HepG2 (cell line): ENCODE data around the gene ANKHD1. TPM values are rescaled to one million over a fixed set of nuclear protein-coding genes. Genes with fewer than 3 reads are reported as not detected.

Experiments used
- ATAC-seq: fragments of 200-7000 bp; cut with Tn5 transposase; 3 replicates; pipeline ENCODE4 v1.9.1; 2020; ENCODE audit warnings: mild to moderate bottlenecking, moderate library complexity
- BruUV-seq: library from RNA; stranded (reverse); fragments of 400-500 nt; replicated peaks from 2 replicates; lab custom pipeline; 2021; lab: Mats Ljungman, UMichigan
- CTCF ChIA-PET: fragments of 300-600 bp; formaldehyde crosslinking; extraction: SDS; loops from one replicate; lab custom pipeline; 2021; ENCODE audit warnings: low total read pairs, inconsistent platforms, low intra/inter-chr PET ratio; lab: Yijun Ruan, JAX
- POLR2A ChIA-PET: fragments of 350-600 bp; sonication (Branson Sonifier 250); formaldehyde crosslinking; loops from one replicate; lab custom pipeline; 2020; ENCODE audit warnings: antibody characterized with exemption, inconsistent platforms; lab: Yijun Ruan, JAX
- DNase-seq: peaks from one replicate; pipeline ENCODE4 v3.0.0-alpha.2; 2015; ENCODE audit warnings: low spot score
- FAIRE-seq: peaks from 3 replicates; lab custom pipeline; 2011; peaks lifted over from hg19 to GRCh38; lab: Jason Lieb, UNC
- H2AFZ ChIP-seq: one replicate; pipeline ENCODE4 v1.6.1; 2011; ENCODE audit warnings: low read length, inconsistent platforms
- H3K27ac ChIP-seq: fragments of 300-600 bp; 3 replicates; pipeline ENCODE4 v1.8.0; 2011; ENCODE audit warnings: mixed run types, mild to moderate bottlenecking, mixed read lengths, low read length, inconsistent platforms; ENCODE audit not compliant: insufficient read depth; ENCODE audit errors: extremely low read length
- H3K27me3 ChIP-seq, 2 experiments: fragments of 200-600 bp in 1 of 2; 2 replicates in 1 of 2; 3 replicates in 1 of 2; pipeline versions ENCODE4 v1.6.0 to v1.8.0; 2011; ENCODE audit warnings: low read length in 2 of 2, mild to moderate bottlenecking in 2 of 2, moderate library complexity in 2 of 2, inconsistent platforms in 1 of 2; ENCODE audit not compliant: insufficient read depth in 2 of 2, control insufficient read depth in 1 of 2
- H3K36me3 ChIP-seq, 2 experiments: fragments of 200-600 bp in 1 of 2; replicated peaks in 1 of 2; 2 replicates in 1 of 2; 3 replicates in 1 of 2; pipeline versions ENCODE4 v1.5.1 to v1.8.0; 2011; ENCODE audit warnings: low read length in 2 of 2, inconsistent platforms in 1 of 2; ENCODE audit not compliant: insufficient read depth in 2 of 2, control insufficient read depth in 1 of 2
- H3K4me1 ChIP-seq: 2 replicates; pipeline ENCODE4 v1.5.1; 2012; ENCODE audit warnings: low read length, inconsistent platforms; ENCODE audit not compliant: insufficient read depth
- H3K4me2 ChIP-seq: 2 replicates; pipeline ENCODE4 v1.6.0; 2011; ENCODE audit warnings: low read depth, low read length, inconsistent platforms
- H3K4me3 ChIP-seq, 3 experiments: fragments of 200-600 bp in 1 of 3; sonication (generic), shearing (Covaris generic) in 1 of 3; replicated peaks in 1 of 3; 2 replicates each; pipeline ENCODE4 v1.5.1; 2011 to 2016; ENCODE audit warnings: low read length in 3 of 3, inconsistent platforms in 2 of 3, low read depth in 2 of 3, mild to moderate bottlenecking in 2 of 3, control low read depth in 1 of 3, mixed read lengths in 1 of 3; ENCODE audit not compliant: insufficient read depth in 1 of 3
- H3K79me2 ChIP-seq: one replicate; pipeline ENCODE4 v1.6.1; 2011; ENCODE audit warnings: low read length, inconsistent platforms; ENCODE audit not compliant: insufficient read depth
- H3K9ac ChIP-seq: 2 replicates; pipeline ENCODE4 v1.6.0; 2011; ENCODE audit warnings: mild to moderate bottlenecking, low read depth, low read length, inconsistent platforms; ENCODE audit not compliant: insufficient read depth
- H3K9me3 ChIP-seq: 2 replicates; pipeline ENCODE4 v1.5.1; 2012; ENCODE audit warnings: mild to moderate bottlenecking, low read length
- H4K20me1 ChIP-seq: 2 replicates; pipeline ENCODE4 v1.6.0; 2011; ENCODE audit warnings: inconsistent platforms, mild to moderate bottlenecking, low read length, moderate library complexity; ENCODE audit not compliant: insufficient read depth
- HNRNPL ChIP-seq: fragments of 200-400 bp; formaldehyde crosslinking; IDR thresholded peaks from 2 replicates; pipeline ENCODE4 v1.6.1; 2017; ENCODE audit warnings: mild to moderate bottlenecking, low read depth, low read length
- MIXL1 ChIP-seq: IDR thresholded peaks from 2 replicates; pipeline ENCODE4 v1.6.1; 2016
- NCOA2 ChIP-seq: sonication (generic); formaldehyde crosslinking; IDR thresholded peaks from 2 replicates; pipeline ENCODE4 v1.8.0; 2022; ENCODE audit warnings: inconsistent platforms
- POLR2G ChIP-seq: fragments of 200-400 bp; formaldehyde crosslinking; IDR thresholded peaks from 2 replicates; pipeline ENCODE4 v1.6.1; 2018; ENCODE audit warnings: mild to moderate bottlenecking, low read depth, low read length, moderate library complexity
- RXRA ChIP-seq: sonication (generic); formaldehyde crosslinking; IDR thresholded peaks from 2 replicates; pipeline ENCODE4 v1.5.1; 2020; ENCODE audit warnings: missing genetic modification reagents
- SATB2 ChIP-seq: sonication (generic); formaldehyde crosslinking; IDR thresholded peaks from 2 replicates; pipeline ENCODE4 v1.5.0; 2020; ENCODE audit warnings: missing genetic modification reagents
- SMYD3 ChIP-seq: sonication (generic); formaldehyde crosslinking; IDR thresholded peaks from 2 replicates; pipeline ENCODE4 v1.8.1; 2023; ENCODE audit warnings: mild to moderate bottlenecking, missing genetic modification reagents
- TEAD3 ChIP-seq: optimal IDR thresholded peaks from 2 replicates; pipeline ENCODE3; 2016; ENCODE audit warnings: borderline replicate concordance
- ZNF124 ChIP-seq: sonication (generic); formaldehyde crosslinking; IDR thresholded peaks from 2 replicates; pipeline ENCODE4 v1.4.0; 2020; ENCODE audit warnings: missing genetic modification reagents
- ZNF737 ChIP-seq: sonication (generic); formaldehyde crosslinking; IDR thresholded peaks from 2 replicates; pipeline ENCODE4 v1.5.0; 2020; ENCODE audit warnings: missing genetic modification reagents, mild to moderate bottlenecking, borderline replicate concordance
- WGBS: methylation state at CpG from one replicate; pipeline ENCODE4 v1.1.6; 2017; ENCODE audit warnings: low lambda C conversion rate; 5-methylcytosine and 5-hydroxymethylcytosine counted together
- in situ Hi-C: cut with HindIII; loops from 2 replicates; pipeline ENCODE4 v1.10.0; 2017; ENCODE audit warnings: low pct_unique_long_range_greater_than_20kb; ENCODE audit not compliant: extremely low pct_ligation_motif_present
- intact Hi-C: fragments of 100-400 bp; cut with micrococcal nuclease; formaldehyde crosslinking; loops from one replicate; pipeline ENCODE4 v1.10.0; 2022; ENCODE audit not compliant: unreplicated experiment
- polyA plus RNA-seq, 8 experiments: library from polyadenylated mRNA; depleted of rRNA in 3 of 8; stranded (reverse) in 7 of 8; unstranded in 1 of 8; fragments of >200 nt; fragmentation: Illumina TruSeq in 4 of 8; extraction: Trizol in 4 of 8; gene quantifications; 2 replicates each; pipeline versions ENCODE4 v1.2.1 to v1.2.3, GENCODE V29; 2011 to 2016; ENCODE audit warnings: low read depth in 4 of 8, missing spikeins in 1 of 8, mixed read lengths in 1 of 8; ENCODE audit not compliant: insufficient read depth in 1 of 8
- total RNA-seq, 5 experiments: library from RNA; depleted of rRNA; stranded (reverse); fragments of >200 nt; fragmentation: Illumina TruSeq; extraction: Trizol; gene quantifications; 2 replicates each; pipeline ENCODE4 v1.2.3, GENCODE V29; 2016; ENCODE audit warnings: low read depth in 1 of 5
- TF ChIP-seq, protein P1 (sequence below): sonication (generic); formaldehyde crosslinking; IDR thresholded peaks from 2 replicates; pipeline ENCODE4 v1.4.0; 2020; ENCODE audit warnings: missing genetic modification reagents, borderline replicate concordance
- TF ChIP-seq, protein P2 (sequence below), 2 experiments: sonication (generic) in 1 of 2; formaldehyde crosslinking in 1 of 2; IDR thresholded peaks; 2 replicates each; pipeline versions ENCODE4 v1.4.0 to v1.6.1; 2018 to 2020; ENCODE audit warnings: missing genetic modification reagents in 2 of 2, borderline replicate concordance in 1 of 2, low read depth in 1 of 2, mild to moderate bottlenecking in 1 of 2, missing biosample characterization in 1 of 2
- TF ChIP-seq, protein P3 (sequence below): sonication (generic); formaldehyde crosslinking; IDR thresholded peaks from 2 replicates; pipeline ENCODE4 v1.4.0; 2020; ENCODE audit warnings: mild to moderate bottlenecking, missing genetic modification reagents
- TF ChIP-seq, protein P4 (sequence below): sonication (generic); formaldehyde crosslinking; IDR thresholded peaks from 2 replicates; pipeline ENCODE4 v1.5.0; 2020; ENCODE audit warnings: missing genetic modification reagents, mild to moderate bottlenecking, borderline replicate concordance

Gene ANKHD1
- total and polyA plus RNA-seq, 2 of the 13 experiments (the other 11 are each of a cell fraction or from before 2014, with no cell fraction given): 69.9 to 82.0 TPM

DNA sequence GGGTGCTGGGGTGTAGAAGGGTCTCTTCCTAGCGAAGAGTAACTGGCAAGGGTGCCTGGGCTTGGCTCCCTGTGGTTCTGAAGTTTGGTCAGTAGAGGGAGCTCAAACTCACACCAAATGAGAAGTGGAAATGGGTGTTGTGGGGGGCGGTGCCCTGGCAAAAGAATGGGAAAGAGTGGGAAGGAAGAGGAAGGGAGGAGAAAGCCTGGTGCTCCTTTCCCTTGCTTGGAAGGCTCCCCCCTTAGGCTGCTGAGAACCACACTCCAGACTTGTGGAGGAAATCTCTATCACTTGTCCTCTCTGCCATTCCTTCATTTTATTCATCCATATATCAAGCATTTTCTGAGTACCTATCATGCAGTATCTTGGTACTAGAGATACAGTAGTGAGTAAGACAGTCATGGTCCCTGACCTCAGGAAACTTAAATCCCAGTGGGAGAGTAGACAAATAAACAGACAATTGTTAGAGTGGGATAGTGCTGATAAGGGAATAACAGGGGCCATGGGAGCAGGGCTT lies 28.6 kb upstream of the ANKHD1 start (continued):
- TF ChIP-seq TEAD3 (CRISPR knock-in tag) (peak; percentile 35), SATB2 (CRISPR knock-in tag) (no peak)
- TF ChIP-seq, protein P1, sequence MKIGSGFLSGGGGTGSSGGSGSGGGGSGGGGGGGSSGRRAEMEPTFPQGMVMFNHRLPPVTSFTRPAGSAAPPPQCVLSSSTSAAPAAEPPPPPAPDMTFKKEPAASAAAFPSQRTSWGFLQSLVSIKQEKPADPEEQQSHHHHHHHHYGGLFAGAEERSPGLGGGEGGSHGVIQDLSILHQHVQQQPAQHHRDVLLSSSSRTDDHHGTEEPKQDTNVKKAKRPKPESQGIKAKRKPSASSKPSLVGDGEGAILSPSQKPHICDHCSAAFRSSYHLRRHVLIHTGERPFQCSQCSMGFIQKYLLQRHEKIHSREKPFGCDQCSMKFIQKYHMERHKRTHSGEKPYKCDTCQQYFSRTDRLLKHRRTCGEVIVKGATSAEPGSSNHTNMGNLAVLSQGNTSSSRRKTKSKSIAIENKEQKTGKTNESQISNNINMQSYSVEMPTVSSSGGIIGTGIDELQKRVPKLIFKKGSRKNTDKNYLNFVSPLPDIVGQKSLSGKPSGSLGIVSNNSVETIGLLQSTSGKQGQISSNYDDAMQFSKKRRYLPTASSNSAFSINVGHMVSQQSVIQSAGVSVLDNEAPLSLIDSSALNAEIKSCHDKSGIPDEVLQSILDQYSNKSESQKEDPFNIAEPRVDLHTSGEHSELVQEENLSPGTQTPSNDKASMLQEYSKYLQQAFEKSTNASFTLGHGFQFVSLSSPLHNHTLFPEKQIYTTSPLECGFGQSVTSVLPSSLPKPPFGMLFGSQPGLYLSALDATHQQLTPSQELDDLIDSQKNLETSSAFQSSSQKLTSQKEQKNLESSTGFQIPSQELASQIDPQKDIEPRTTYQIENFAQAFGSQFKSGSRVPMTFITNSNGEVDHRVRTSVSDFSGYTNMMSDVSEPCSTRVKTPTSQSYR (CRISPR knock-in tag): peak; percentile 42; the same call in 1 of the 2 replicates
- TF ChIP-seq, protein P2, sequence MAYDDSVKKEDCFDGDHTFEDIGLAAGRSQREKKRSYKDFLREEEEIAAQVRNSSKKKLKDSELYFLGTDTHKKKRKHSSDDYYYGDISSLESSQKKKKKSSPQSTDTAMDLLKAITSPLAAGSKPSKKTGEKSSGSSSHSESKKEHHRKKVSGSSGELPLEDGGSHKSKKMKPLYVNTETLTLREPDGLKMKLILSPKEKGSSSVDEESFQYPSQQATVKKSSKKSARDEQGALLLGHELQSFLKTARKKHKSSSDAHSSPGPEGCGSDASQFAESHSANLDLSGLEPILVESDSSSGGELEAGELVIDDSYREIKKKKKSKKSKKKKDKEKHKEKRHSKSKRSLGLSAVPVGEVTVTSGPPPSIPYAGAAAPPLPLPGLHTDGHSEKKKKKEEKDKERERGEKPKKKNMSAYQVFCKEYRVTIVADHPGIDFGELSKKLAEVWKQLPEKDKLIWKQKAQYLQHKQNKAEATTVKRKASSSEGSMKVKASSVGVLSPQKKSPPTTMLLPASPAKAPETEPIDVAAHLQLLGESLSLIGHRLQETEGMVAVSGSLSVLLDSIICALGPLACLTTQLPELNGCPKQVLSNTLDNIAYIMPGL (CRISPR knock-in tag; IDR thresholded peaks at IDR 0.05; ENCODE audit: borderline replicate concordance in 1 of 2, low read depth in 1 of 2): peak in 1 of 2 experiments; percentile 49; a peak in 1 of 4 replicates
- TF ChIP-seq, all 625 proteins: peak for 21

DNA sequence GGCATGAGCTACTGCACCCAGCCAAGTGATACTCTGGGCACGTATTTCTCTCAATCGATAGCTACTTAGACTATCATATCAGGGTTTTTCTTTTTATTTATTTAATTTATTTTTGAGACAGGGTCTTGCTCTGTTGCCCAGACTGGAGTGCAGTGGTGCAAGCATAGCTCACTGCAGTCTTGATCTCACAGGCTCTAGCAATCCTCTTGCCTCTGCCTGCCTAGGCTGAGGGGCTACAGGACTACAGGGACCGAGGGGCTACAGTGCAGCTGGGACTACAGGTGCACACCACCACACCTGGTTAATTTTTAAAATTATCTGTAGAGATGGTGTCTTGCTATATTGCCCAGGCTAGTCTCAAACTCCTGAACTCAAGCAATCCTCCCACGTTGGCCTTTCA lies 20.3 kb upstream of the ANKHD1 start:
- POLR2A ChIA-PET: interaction anchor here (0.8 kb wide), 1 partner anchor 20 kb away, joined by 3 read pairs; the partner anchor contains the start of gene ANKHD1
- Histone ChIP-seq H2AFZ (no peak overlapping the region), H4K20me1 (no peaks in the 10 kb centered on the region), H3K4me2 (no peak overlapping the region), H3K27me3 (no peaks in the 10 kb centered on the region), H3K4me3 (no peak overlapping the region), H3K9me3 (no peaks in the 10 kb centered on the region), H3K9ac (no peak overlapping the region), H3K79me2 (no peaks in the 10 kb centered on the region), H3K36me3 (no peaks in the 10 kb centered on the region), H3K4me1 (no peaks in the 10 kb centered on the region), H3K27ac (no peak overlapping the region)
- CTCF ChIA-PET: no interaction called here
- intact Hi-C loops (no loop called here), in situ Hi-C loops (no loop called here)
- DNase-seq (no peak), ATAC-seq (no peak), FAIRE-seq (no peak)
- BruUV-seq: no TSS peak
- WGBS: 60% methylated on average over 4 of the region's 4 CpGs
- no peak for TF ChIP-seq MIXL1 (CRISPR knock-in tag)
- TF ChIP-seq, protein P3, sequence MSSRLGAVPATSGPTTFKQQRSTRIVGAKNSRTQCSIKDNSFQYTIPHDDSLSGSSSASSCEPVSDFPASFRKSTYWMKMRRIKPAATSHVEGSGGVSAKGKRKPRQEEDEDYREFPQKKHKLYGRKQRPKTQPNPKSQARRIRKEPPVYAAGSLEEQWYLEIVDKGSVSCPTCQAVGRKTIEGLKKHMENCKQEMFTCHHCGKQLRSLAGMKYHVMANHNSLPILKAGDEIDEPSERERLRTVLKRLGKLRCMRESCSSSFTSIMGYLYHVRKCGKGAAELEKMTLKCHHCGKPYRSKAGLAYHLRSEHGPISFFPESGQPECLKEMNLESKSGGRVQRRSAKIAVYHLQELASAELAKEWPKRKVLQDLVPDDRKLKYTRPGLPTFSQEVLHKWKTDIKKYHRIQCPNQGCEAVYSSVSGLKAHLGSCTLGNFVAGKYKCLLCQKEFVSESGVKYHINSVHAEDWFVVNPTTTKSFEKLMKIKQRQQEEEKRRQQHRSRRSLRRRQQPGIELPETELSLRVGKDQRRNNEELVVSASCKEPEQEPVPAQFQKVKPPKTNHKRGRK (CRISPR knock-in tag): no peak
- TF ChIP-seq ZNF124 (CRISPR knock-in tag): no peak
- no peak for TF ChIP-seq ZNF737
- no peak for TF ChIP-seq NCOA2 (CRISPR knock-in tag)
- TF ChIP-seq HNRNPL: no peak
- TF ChIP-seq SMYD3 (CRISPR knock-in tag): no peak
- no peak for TF ChIP-seq POLR2G
- TF ChIP-seq, protein P4, sequence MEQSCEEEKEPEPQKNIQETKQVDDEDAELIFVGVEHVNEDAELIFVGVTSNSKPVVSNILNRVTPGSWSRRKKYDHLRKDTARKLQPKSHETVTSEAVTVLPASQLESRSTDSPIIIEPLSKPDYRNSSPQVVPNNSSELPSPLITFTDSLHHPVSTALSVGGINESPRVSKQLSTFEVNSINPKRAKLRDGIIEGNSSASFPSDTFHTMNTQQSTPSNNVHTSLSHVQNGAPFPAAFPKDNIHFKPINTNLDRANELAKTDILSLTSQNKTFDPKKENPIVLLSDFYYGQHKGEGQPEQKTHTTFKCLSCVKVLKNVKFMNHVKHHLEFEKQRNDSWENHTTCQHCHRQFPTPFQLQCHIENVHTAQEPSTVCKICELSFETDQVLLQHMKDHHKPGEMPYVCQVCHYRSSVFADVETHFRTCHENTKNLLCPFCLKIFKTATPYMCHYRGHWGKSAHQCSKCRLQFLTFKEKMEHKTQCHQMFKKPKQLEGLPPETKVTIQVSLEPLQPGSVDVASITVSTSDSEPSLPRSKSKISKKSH: no peak
- no peak for TF ChIP-seq RXRA (CRISPR knock-in tag)
